Small intestine (tissue), 7 donors: Measurements from ENCODE around the gene RAB18. TPM values are rescaled to one million over a fixed set of nuclear protein-coding genes. Genes with fewer than 3 reads are reported as not detected.
"Not testable (repeated sequence)": the region's sequence is repeated elsewhere in the genome, so short reads cannot be mapped to it uniquely, and the experiment has no call there.

Experiments used
- DNase-seq, 2 donors: peaks; one replicate each; pipeline versions ENCODE4 v3.0.0 to v3.0.0-alpha.2; 2013
- FAIRE-seq: peaks from 2 replicates; lab custom pipeline; 2012; peaks lifted over from hg19 to GRCh38; lab: Jason Lieb, UNC
- H3K27ac ChIP-seq, 3 donors: one replicate each; pipeline ENCODE4 v1.5.1; 2013; ENCODE audit warnings: low read length in 2 of 3, mild to moderate bottlenecking in 2 of 3, control low read depth in 1 of 3, inconsistent platforms in 1 of 3, low read depth in 1 of 3, moderate library complexity in 1 of 3
- H3K27me3 ChIP-seq, 3 donors: one replicate each; pipeline ENCODE4 v1.6.1; 2013; ENCODE audit warnings: low read length in 3 of 3, inconsistent platforms in 1 of 3; ENCODE audit not compliant: control insufficient read depth in 3 of 3, insufficient read depth in 3 of 3
- H3K36me3 ChIP-seq, 3 donors: one replicate each; pipeline ENCODE4 v1.6.1; 2013; ENCODE audit warnings: low read length in 3 of 3, inconsistent platforms in 1 of 3, low read depth in 1 of 3, mild to moderate bottlenecking in 1 of 3, moderate library complexity in 1 of 3; ENCODE audit not compliant: control insufficient read depth in 3 of 3, insufficient read depth in 2 of 3
- H3K4me1 ChIP-seq, 3 donors: one replicate each; pipeline ENCODE4 v1.6.1; 2013; ENCODE audit warnings: low read length in 2 of 3, inconsistent platforms in 1 of 3, low read depth in 1 of 3, mild to moderate bottlenecking in 1 of 3, moderate library complexity in 1 of 3; ENCODE audit not compliant: control insufficient read depth in 3 of 3, insufficient read depth in 2 of 3
- H3K4me3 ChIP-seq, 3 donors: one replicate each; pipeline ENCODE4 v1.5.1; 2013; ENCODE audit warnings: low read length in 3 of 3, control low read depth in 1 of 3, inconsistent platforms in 1 of 3, low read depth in 1 of 3, mild to moderate bottlenecking in 1 of 3, moderate library complexity in 1 of 3
- H3K9me3 ChIP-seq, 2 donors: one replicate each; pipeline ENCODE4 v1.6.1; 2013; ENCODE audit warnings: low read depth in 1 of 2, low read length in 1 of 2; ENCODE audit not compliant: control insufficient read depth in 2 of 2, insufficient read depth in 1 of 2
- WGBS, 3 donors: extraction: QIAGEN DNeasy Blood & Tissue Kit; methylation state at CpG; one replicate each; pipeline ENCODE4 v1.1.7; 2013; 5-methylcytosine and 5-hydroxymethylcytosine counted together
- polyA plus RNA-seq, 4 donors: library from polyadenylated mRNA; stranded (reverse) in 3 of 4; unstranded in 1 of 4; fragments of 200-250 nt in 3 of 4; fragments of 120-200 nt in 1 of 4; gene quantifications; one replicate each; pipeline versions ENCODE4 v1.2.1 to v1.2.3, GENCODE V29; 2013
- donor health status: healthy with polysubstance abuse.
- donor health status: control.
- donor health status: control.
- donor health status: Bipolar disorder and iron deficiency.
- donor health status: healthy.

Gene RAB18
- polyA plus RNA-seq, 4 donors, result 28.4 to 66.4 (median 37.3) TPM

GRCh38 chr10:27564398-27564797 is 60.3 kb downstream of the RAB18 start:
- Histone ChIP-seq H3K27me3 (no peaks in the 10 kb centered on the region), H3K4me3 (no peak overlapping the region), H3K9me3 (no peaks in the 10 kb centered on the region), H3K27ac (no peak overlapping the region), H3K4me1 (no peaks in the 10 kb centered on the region), H3K36me3 (no peaks in the 10 kb centered on the region)
- WGBS, 3 donors, result 67 to 71% (median 67%) methylated on average over 1 of the region's 1 CpG
- FAIRE-seq (no peak), DNase-seq (no peak)

GRCh38 chr10:27564880-27565279 is 60.8 kb downstream of the RAB18 start:
- FAIRE-seq, result no peak
- no peak for DNase-seq
- Histone ChIP-seq H3K27me3 (no peaks in the 10 kb centered on the region), H3K9me3 (no peaks in the 10 kb centered on the region), H3K27ac (no peak overlapping the region), H3K36me3 (no peaks in the 10 kb centered on the region), H3K4me1 (no peaks in the 10 kb centered on the region), H3K4me3 (no peak overlapping the region)
- WGBS, 3 donors, result 85 to 93% (median 89%) methylated on average over 3 of the region's 3 CpGs

GRCh38 chr10:27568196-27569175 is 64.4 kb downstream of the RAB18 start:
- no peak overlapping the region for H3K27ac ChIP-seq
- H3K4me3 ChIP-seq, result no peak overlapping the region
- 71 to 85% (median 82%) methylated on average over 7 of the region's 7 CpGs for WGBS, 3 donors
- H3K9me3 ChIP-seq, result no peaks in the 10 kb centered on the region
- no peaks in the 10 kb centered on the region for H3K27me3 ChIP-seq
- FAIRE-seq, result no peak
- DNase-seq, result peak in 1 of 2 donors; percentile 22
- no peaks in the 10 kb centered on the region for H3K36me3 ChIP-seq
- H3K4me1 ChIP-seq, result no peaks in the 10 kb centered on the region

- 82 to 95% (median 87%) methylated on average over 4 of the region's 4 CpGs for WGBS, 3 donors
- Histone ChIP-seq H3K9me3 (no peaks in the 10 kb centered on the region), H3K36me3 (no peaks in the 10 kb centered on the region), H3K27ac (no peak overlapping the region), H3K4me1 (no peaks in the 10 kb centered on the region), H3K27me3 (no peaks in the 10 kb centered on the region), H3K4me3 (no peak overlapping the region)
- DNase-seq (no peak), FAIRE-seq (no peak)
Measured at GRCh38 chr10:27569946-27570345, 65.8 kb downstream of the RAB18 start.

- not testable (repeated sequence) for H3K9me3 ChIP-seq, FAIRE-seq, H3K27ac ChIP-seq, H3K4me3 ChIP-seq, H3K4me1 ChIP-seq, H3K27me3 ChIP-seq, DNase-seq, H3K36me3 ChIP-seq
- 87 to 93% (median 92%) methylated on average over 5 of the region's 5 CpGs for WGBS, 3 donors
Measured at GRCh38 chr10:27577038-27577437, 72.9 kb downstream of the RAB18 start.

GRCh38 chr10:27578316-27578715 is 74.2 kb downstream of the RAB18 start:
- WGBS, 3 donors, result 67 to 74% (median 69%) methylated on average over 4 of the region's 4 CpGs
- no peaks in the 10 kb centered on the region for H3K36me3 ChIP-seq

GRCh38 chr10:27581225-27581624 is 77.1 kb downstream of the RAB18 start:
- Histone ChIP-seq H3K27ac (no peak overlapping the region), H3K4me1 (no peaks in the 10 kb centered on the region), H3K9me3 (no peaks in the 10 kb centered on the region), H3K27me3 (peaks cover 0 to 1% (median 0%) of the 10 kb centered on the region in 3 donors), H3K36me3 (no peaks in the 10 kb centered on the region), H3K4me3 (no peak overlapping the region)
- WGBS, 3 donors, result 83 to 90% (median 83%) methylated on average over 4 of the region's 4 CpGs
- DNase-seq (no peak), FAIRE-seq (no peak)

More at GRCh38 chr10:27578316-27578715, 74.2 kb downstream of the RAB18 start:
- Histone ChIP-seq H3K27ac (no peak overlapping the region), H3K9me3 (peaks cover 0 to 3% of the 10 kb centered on the region in 2 donors), H3K4me1 (no peaks in the 10 kb centered on the region), H3K4me3 (no peak overlapping the region), H3K27me3 (no peaks in the 10 kb centered on the region)
- FAIRE-seq, result no peak
- no peak for DNase-seq

GRCh38 chr10:27584302-27584701 is 80.2 kb downstream of the RAB18 start:
- Histone ChIP-seq H3K9me3 (no peaks in the 10 kb centered on the region), H3K4me1 (no peaks in the 10 kb centered on the region), H3K36me3 (no peaks in the 10 kb centered on the region), H3K27me3 (peaks cover 0 to 1% (median 0%) of the 10 kb centered on the region in 3 donors), H3K4me3 (no peak overlapping the region), H3K27ac (no peak overlapping the region)
- FAIRE-seq, result no peak
- DNase-seq, result no peak
- 67 to 79% (median 78%) methylated on average over 2 of the region's 2 CpGs for WGBS, 3 donors
